Stomach (tissue), 9 donors: ENCODE data around the gene CNOT6L. TPM values are rescaled to one million over a fixed set of nuclear protein-coding genes. Genes with fewer than 3 reads are reported as not detected.

ENCODE experiments used
- DNase-seq, 2 donors: peaks; one replicate each; pipeline versions ENCODE4 v3.0.0 to v3.0.0-alpha.2; 2013 to 2019
- H3K27ac ChIP-seq, 5 donors: fragments of 200-600 bp in 4 of 5; sonication (generic) in 4 of 5; one replicate each; pipeline ENCODE4 v1.5.1; 2013 to 2019; ENCODE audit warnings: mild to moderate bottlenecking in 1 of 5, moderate library complexity in 1 of 5
- H3K27me3 ChIP-seq, 3 donors: fragments of 200-600 bp; sonication (generic); one replicate each; pipeline ENCODE4 v1.5.1; 2017 to 2019; ENCODE audit warnings: mixed run types in 1 of 3
- H3K36me3 ChIP-seq, 4 donors: fragments of 200-600 bp; sonication (generic); 1 replicate in 3 of 4; 2 replicates in 1 of 4; pipeline ENCODE4 v1.5.1; 2016 to 2019
- H3K4me1 ChIP-seq, 4 donors: fragments of 200-600 bp; sonication (generic); one replicate each; pipeline ENCODE4 v1.5.1; 2016 to 2019
- H3K4me3 ChIP-seq, 4 donors: fragments of 200-600 bp; sonication (generic) in 3 of 4; one replicate each; pipeline ENCODE4 v1.5.1; 2016 to 2019; ENCODE audit warnings: mild to moderate bottlenecking in 1 of 4
- H3K9me3 ChIP-seq, 4 donors: fragments of 200-600 bp; sonication (generic); one replicate each; pipeline ENCODE4 v1.5.1; 2016 to 2019
- EP300 ChIP-seq: sonication (generic); formaldehyde crosslinking; IDR thresholded peaks from one replicate; pipeline ENCODE4 v1.6.1; 2017; ENCODE audit warnings: antibody characterized with exemption
- POLR2A ChIP-seq, 4 donors: fragments of 450-650 bp; IDR thresholded peaks; one replicate each; pipeline ENCODE4 v1.6.1; 2016; ENCODE audit warnings: antibody characterized with exemption in 4 of 4, control low read depth in 2 of 4, mild to moderate bottlenecking in 1 of 4, moderate library complexity in 1 of 4
- POLR2AphosphoS5 ChIP-seq, 3 donors: sonication (generic); formaldehyde crosslinking; IDR thresholded peaks; one replicate each; pipeline ENCODE4 v1.6.1; 2016; ENCODE audit warnings: antibody characterized with exemption in 3 of 3
- WGBS, 5 donors: extraction: QIAGEN DNeasy Blood & Tissue Kit in 3 of 5; methylation state at CpG; one replicate each; pipeline versions ENCODE4 v1.1.5 to v1.1.7; 2013 to 2018; 5-methylcytosine and 5-hydroxymethylcytosine counted together
- intact Hi-C: fragments of 100-400 bp; cut with DNase I; formaldehyde crosslinking; loops from one replicate; pipeline ENCODE4 v1.15.1; 2023; ENCODE audit warnings: low total_unique reads
- polyA plus RNA-seq, 3 donors: library from polyadenylated mRNA; stranded (reverse); fragments of 200-250 nt; gene quantifications; one replicate each; pipeline ENCODE4 v1.2.3, GENCODE V29; 2013
- total RNA-seq, 5 donors: library from RNA; depleted of rRNA; stranded (reverse); fragments of >200 nt; gene quantifications; one replicate each; pipeline versions ENCODE4 v1.1.0 to v1.2.3, GENCODE V29; 2014 to 2016
- TF ChIP-seq, protein P1 (sequence below), 7 experiments: fragments of 450-650 bp in 4 of 7; fragments of 200-600 bp in 3 of 7; sonication (generic) in 3 of 7; IDR thresholded peaks; one replicate each; pipeline ENCODE4 v1.5.1; 2016 to 2019; ENCODE audit warnings: antibody characterized with exemption in 7 of 7, control low read depth in 2 of 7, mild to moderate bottlenecking in 1 of 7
- donor health status: healthy with polysubstance abuse.
- donor health status: Bipolar disorder and iron deficiency.
- donor health status: healthy.

CNOT6L gene
- total and polyA plus RNA-seq, 8 donors, result 4.6 to 74.5 (median 7.4) TPM

DNA sequence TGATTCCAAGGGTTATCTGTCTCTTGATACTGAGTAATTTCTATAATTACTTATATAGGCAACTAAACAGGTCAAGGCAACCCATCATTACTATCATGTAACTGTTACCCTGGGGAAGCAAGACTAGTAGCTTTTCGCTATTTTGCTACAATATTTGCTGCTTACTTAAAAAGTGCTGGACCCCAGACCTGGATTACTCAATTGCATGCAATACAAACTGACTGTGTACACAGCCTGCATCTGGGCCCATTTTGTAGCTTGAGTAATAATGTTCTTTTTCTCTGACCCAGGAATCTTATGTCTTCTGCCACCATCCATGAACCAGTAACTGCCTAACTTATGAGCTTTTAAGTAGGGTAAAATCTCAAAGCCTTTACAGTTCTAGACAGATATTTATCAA lies 53.4 kb downstream of the CNOT6L start:
- no peak for TF ChIP-seq POLR2A (IDR thresholded peaks at IDR 0.05)
- TF ChIP-seq POLR2AphosphoS5 (IDR thresholded peaks at IDR 0.05), result no peak
- TF ChIP-seq, protein P1, sequence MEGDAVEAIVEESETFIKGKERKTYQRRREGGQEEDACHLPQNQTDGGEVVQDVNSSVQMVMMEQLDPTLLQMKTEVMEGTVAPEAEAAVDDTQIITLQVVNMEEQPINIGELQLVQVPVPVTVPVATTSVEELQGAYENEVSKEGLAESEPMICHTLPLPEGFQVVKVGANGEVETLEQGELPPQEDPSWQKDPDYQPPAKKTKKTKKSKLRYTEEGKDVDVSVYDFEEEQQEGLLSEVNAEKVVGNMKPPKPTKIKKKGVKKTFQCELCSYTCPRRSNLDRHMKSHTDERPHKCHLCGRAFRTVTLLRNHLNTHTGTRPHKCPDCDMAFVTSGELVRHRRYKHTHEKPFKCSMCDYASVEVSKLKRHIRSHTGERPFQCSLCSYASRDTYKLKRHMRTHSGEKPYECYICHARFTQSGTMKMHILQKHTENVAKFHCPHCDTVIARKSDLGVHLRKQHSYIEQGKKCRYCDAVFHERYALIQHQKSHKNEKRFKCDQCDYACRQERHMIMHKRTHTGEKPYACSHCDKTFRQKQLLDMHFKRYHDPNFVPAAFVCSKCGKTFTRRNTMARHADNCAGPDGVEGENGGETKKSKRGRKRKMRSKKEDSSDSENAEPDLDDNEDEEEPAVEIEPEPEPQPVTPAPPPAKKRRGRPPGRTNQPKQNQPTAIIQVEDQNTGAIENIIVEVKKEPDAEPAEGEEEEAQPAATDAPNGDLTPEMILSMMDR (IDR thresholded peaks at IDR 0.05), result no peak
- TF ChIP-seq EP300, result no peak
- no peak for DNase-seq
- intact Hi-C loops, result no loop called here
- Histone ChIP-seq H3K27me3 (no peaks in the 10 kb centered on the region), H3K4me3 (no peak overlapping the region), H3K27ac (no peak overlapping the region), H3K36me3 (peaks cover 0 to 26% (median 15%) of the 10 kb centered on the region in 4 donors), H3K4me1 (no peaks in the 10 kb centered on the region), H3K9me3 (peaks cover 0 to 17% (median 11%) of the 10 kb centered on the region in 4 donors)
- 92 to 100% (median 97%) methylated on average over 1 of the region's 1 CpG for WGBS, 5 donors

DNA sequence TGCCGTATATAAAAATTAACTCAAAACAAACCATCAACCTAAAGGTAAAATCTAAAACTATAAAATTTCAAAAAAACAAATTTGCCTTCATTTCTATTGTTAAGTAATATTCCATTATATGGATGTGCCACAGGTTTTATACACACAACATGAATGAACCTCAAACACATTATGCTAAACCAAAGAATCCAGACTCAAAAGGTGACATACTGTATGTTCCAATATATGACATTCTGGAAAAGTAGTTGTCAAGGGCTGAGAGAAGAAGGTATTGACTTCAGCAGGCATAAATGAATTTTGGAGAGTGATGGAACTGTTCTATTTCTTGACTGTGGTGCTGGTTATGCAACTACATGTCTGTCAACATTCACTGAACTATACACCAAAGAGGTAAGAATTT lies 56.6 kb downstream of the CNOT6L start:
- intact Hi-C loops, result no loop called here
- TF ChIP-seq POLR2AphosphoS5 (IDR thresholded peaks at IDR 0.05) (no peak), EP300 (no peak), POLR2A (IDR thresholded peaks at IDR 0.05) (no peak)
- DNase-seq, result no peak
- Histone ChIP-seq H3K27me3 (no peaks in the 10 kb centered on the region), H3K27ac (no peak overlapping the region), H3K4me3 (no peak overlapping the region), H3K9me3 (peaks cover 0 to 17% (median 11%) of the 10 kb centered on the region in 4 donors), H3K4me1 (no peaks in the 10 kb centered on the region), H3K36me3 (peaks cover 0 to 43% (median 21%) of the 10 kb centered on the region in 4 donors)
- WGBS, 5 donors, result 96 to 100% (median 97%) methylated on average over 1 of the region's 1 CpG

DNA sequence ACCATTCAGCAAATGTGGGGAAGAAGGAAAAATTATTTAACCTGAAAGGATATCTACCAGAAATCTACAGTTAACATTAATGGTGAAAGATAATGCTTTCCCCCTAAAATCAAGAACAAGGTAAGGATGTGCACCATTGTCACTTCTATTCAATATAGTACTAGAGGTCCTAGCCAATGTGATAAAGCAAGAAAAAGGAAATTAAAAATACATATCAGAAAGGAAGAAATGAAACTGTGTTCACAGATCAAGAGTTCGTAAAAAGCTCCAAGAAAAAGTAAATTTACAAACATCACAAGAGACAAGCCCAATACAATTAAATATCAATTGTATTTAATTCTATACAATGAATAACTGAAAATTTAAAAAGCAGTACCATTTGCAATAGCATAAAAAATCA lies 57.6 kb downstream of the CNOT6L start:
- intact Hi-C loops, result no loop called here
- no peak for DNase-seq
- Histone ChIP-seq H3K36me3 (peaks cover 0 to 46% (median 24%) of the 10 kb centered on the region in 4 donors), H3K27me3 (no peaks in the 10 kb centered on the region), H3K9me3 (peaks cover 0 to 17% (median 11%) of the 10 kb centered on the region in 4 donors), H3K4me1 (no peaks in the 10 kb centered on the region), H3K27ac (no peak overlapping the region), H3K4me3 (no peak overlapping the region)
- WGBS, 5 donors, result 91 to 100% (median 96%) methylated on average over 1 of the region's 1 CpG
- TF ChIP-seq EP300 (no peak), POLR2A (IDR thresholded peaks at IDR 0.05) (no peak), POLR2AphosphoS5 (IDR thresholded peaks at IDR 0.05) (no peak)
- TF ChIP-seq, protein P1 (IDR thresholded peaks at IDR 0.05), result no peak

DNA sequence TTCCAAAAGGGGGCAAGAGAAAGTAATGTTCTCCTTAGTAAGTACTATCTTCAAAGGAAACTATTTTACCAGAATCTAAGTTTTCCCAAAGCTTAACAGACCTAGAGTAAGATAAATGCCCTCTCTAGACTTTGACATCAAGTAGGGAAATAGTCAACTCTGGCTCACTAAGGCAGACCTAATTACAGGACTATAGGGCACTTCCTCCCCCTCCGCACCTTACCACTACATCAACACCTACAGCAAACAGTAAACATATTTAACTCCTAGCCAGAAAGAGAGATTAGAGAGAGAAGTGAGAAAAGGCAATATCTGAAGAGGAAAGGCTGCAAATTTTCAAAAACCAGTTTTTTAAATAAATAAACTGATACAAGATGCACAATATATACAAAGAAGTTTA lies 60.4 kb downstream of the CNOT6L start:
- no peak for DNase-seq
- Histone ChIP-seq H3K27me3 (no peaks in the 10 kb centered on the region), H3K27ac (no peak overlapping the region), H3K9me3 (peaks cover 0 to 17% (median 11%) of the 10 kb centered on the region in 4 donors), H3K4me3 (no peak overlapping the region), H3K4me1 (no peaks in the 10 kb centered on the region), H3K36me3 (peaks cover 0 to 62% (median 41%) of the 10 kb centered on the region in 4 donors)
- 82 to 100% (median 96%) methylated on average over 1 of the region's 1 CpG for WGBS, 5 donors
- intact Hi-C loops, result no loop called here
- TF ChIP-seq, protein P1 (IDR thresholded peaks at IDR 0.05), result no peak
- TF ChIP-seq EP300 (no peak), POLR2AphosphoS5 (IDR thresholded peaks at IDR 0.05) (no peak)

DNA sequence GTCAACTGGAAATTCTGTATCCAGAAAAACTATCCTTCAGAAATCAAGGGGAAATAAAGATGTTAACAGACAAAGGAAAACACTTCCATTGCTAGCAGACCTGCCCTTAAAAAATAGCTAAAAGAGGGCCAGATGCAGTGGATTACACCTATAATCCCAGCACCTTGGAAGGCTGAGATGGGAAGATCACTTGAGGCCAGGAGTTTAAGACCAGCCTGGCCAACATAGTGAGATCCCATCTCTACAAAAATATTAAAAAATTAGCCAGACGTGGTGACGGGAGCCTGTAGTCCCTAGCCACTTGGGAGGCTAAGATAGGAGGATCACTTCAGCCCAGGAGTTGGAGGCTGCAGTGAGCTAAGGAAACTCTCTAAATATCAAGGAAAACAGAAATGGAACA lies 67.4 kb downstream of the CNOT6L start:
- Histone ChIP-seq H3K4me1 (no peaks in the 10 kb centered on the region), H3K27me3 (no peaks in the 10 kb centered on the region), H3K27ac (no peak overlapping the region), H3K36me3 (peaks cover 0 to 53% (median 46%) of the 10 kb centered on the region in 4 donors), H3K4me3 (no peak overlapping the region), H3K9me3 (peaks cover 0 to 8% (median 5%) of the 10 kb centered on the region in 4 donors)
- intact Hi-C loops, result no loop called here
- no peak for DNase-seq
- TF ChIP-seq POLR2A (IDR thresholded peaks at IDR 0.05), result no peak
- 97 to 100% (median 98%) methylated on average over 2 of the region's 2 CpGs for WGBS, 5 donors
